Limb (tissue), 2 donors: ENCODE data around the gene MIGA1.
"Not testable (repeated sequence)": the region's sequence is repeated elsewhere in the genome, so short reads cannot be mapped to it uniquely, and the experiment has no call there.

Experiments used
- DNase-seq, 2 donors: peaks; one replicate each; pipeline ENCODE4 v3.0.0-alpha.2; 2016; ENCODE audit errors: extremely low spot score in 2 of 2

Gene MIGA1

GRCh38 chr1:77797991-77798390 lies 18.5 kb downstream of the MIGA1 start:
- no peak for DNase-seq

DNA sequence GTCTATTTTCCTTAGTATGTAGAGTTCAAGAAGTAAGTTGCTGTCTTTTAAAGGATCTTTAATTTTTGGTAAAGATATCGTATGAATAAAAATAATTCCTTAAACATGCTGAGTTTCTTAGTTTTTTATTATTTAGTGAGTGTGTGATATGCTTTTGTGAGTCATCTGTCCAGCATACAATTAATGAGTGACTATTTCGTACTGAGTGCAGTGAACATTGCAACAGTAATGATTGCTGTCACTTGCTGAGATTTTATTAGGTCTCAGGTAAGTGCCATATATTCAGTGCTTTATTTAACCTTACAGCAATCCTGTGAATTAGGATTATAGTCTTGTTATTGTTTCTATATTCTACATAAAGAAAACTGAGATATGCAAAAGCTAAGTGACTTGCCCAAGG lies 22.6 kb downstream of the MIGA1 start:
- no peak for DNase-seq

GRCh38 chr1:77803371-77803770 lies 23.9 kb downstream of the MIGA1 start:
- no peak for DNase-seq

- not testable (repeated sequence) for DNase-seq
Observed at GRCh38 chr1:77809787-77810462, 30.5 kb downstream of the MIGA1 start.

- not testable (repeated sequence) for DNase-seq
Observed at GRCh38 chr1:77811589-77811988, 32.1 kb downstream of the MIGA1 start.

DNA sequence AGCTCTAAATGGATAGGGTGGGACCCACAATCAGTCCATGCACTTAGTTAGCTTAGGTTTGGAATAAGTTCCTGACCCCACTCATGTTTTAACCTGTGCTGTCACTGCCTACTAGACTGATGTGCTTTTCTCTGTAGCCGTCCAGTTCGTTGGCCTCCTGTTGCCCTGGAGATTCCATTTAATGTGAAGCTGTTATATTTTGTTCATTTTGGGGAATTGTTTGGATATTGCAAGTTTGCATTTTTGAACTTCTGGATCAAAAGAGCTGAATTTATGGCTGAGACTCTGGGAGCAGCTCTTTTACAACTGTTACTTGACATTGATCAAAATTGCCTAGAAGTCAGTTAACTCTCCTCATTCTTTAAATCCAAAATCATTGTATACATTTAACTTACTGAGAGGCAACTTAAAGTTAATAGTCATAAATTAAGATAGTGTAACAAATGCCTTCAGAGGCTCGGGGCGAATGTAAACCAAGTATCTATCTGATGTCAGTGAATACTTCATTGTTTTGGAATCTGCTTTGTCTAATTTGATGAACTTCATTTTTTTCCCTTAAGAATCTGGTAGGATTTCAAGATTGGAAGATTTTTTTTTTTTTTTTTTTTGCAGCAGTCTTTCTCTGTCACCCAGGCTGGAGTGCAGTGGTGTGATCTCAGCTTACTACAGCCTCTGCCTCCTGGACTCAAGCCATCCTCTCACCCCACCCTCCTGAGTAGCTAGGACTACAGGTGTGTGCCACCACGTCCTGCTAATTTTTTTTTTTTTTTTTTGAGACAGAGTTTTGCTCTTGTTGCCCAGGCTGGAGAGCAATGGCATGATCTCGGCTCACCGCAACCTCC lies 38.1 kb downstream of the MIGA1 start:
- no peak for DNase-seq

- no peak for DNase-seq
Observed at GRCh38 chr1:77820121-77820520, 40.7 kb downstream of the MIGA1 start.

GRCh38 chr1:77824079-77824478 lies 44.6 kb downstream of the MIGA1 start:
- no peak for DNase-seq

DNA sequence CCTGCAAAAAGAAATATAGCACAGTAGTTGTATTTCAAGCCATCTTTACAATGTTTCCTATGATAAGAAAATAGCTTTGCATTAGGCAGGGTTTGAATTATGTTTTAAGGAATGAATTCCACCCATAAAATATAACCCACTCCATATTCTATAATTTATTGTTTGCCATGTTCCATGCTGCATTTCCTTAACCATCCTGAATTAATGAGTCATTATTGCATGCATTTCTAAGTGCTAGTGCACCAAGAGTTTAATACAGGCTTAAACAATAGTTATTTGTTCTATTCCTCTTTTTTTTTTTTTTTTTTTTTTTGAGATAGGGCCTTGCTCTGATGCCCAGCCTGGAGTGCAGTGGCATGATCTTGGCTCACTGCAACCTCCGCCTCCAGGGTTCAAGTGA lies 45.2 kb downstream of the MIGA1 start:
- DNase-seq: no peak

DNA sequence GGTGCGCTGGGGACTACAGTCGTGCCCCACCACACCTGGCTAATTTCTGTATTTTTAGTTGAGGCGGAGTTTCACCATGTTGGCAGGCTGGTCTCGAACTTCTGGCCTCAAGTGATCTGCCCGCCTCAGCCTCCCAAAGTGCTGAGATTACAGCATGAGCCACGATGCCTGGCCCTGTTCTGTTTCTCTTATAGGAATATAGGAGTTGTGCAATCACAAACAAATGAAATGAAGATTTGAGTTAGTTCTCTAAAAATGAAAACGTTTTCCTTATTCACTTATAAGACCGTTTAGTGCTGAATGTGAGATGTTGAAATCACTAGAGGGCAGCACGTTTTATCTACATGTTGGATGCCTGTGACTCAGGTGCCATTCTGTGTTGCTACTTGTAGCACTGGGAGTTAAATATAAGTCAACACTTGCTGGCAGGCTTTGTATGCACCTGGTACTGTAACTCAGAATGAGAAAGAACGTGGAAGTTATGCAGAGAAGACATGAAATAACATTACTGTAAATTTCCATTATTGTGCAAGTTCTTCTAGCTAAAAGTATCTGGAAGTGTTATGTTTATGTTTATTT lies 45.8 kb downstream of the MIGA1 start:
- peak in 1 of 2 donors; percentile 58 for DNase-seq

- not testable (repeated sequence) for DNase-seq
Observed at GRCh38 chr1:77826851-77827250, 47.4 kb downstream of the MIGA1 start.

GRCh38 chr1:77828098-77828497 lies 48.6 kb downstream of the MIGA1 start:
- no peak for DNase-seq

DNA sequence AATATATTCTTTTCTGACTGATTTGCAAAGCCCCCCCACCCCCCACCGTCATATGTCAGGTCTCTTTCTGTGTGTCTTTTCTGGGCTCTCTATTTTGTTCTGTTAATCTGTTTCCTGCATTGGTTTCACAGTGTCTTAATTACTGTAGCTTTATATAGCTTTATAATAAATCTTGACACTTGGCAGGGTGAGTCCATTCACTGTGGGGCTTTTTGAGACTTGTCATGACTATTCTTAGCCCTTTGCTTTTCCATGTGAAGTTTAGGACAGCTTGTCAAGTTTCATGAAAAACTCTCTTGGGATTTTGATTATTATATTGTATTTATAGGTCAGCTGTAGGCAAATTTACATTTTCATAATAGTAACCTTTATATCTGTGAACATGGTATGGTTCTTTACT lies 50.4 kb downstream of the MIGA1 start:
- DNase-seq: no peak

DNA sequence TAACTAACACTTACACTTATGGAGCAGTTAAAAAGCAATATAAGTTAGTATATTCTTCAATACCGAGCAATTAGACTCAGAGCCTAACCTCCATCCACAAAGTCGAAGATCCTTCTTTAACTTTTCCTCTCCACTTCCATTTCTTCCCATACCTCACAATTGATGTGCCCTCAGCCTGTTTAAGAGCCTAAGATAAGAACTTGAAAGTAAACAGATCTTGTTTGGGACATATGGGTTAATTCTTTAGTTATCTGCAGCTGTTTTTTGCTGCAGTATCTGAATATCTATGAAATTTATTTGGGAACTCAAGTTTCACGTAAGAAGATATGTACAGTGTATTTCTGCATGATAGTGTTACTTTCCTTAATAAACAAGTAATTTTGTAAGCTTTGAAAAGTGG lies 51.5 kb downstream of the MIGA1 start:
- DNase-seq: no peak

GRCh38 chr1:77831566-77831965 lies 52.1 kb downstream of the MIGA1 start:
- DNase-seq: no peak

GRCh38 chr1:77831976-77832711 lies 52.7 kb downstream of the MIGA1 start:
- peak in 1 of 2 donors; percentile 55 for DNase-seq

DNA sequence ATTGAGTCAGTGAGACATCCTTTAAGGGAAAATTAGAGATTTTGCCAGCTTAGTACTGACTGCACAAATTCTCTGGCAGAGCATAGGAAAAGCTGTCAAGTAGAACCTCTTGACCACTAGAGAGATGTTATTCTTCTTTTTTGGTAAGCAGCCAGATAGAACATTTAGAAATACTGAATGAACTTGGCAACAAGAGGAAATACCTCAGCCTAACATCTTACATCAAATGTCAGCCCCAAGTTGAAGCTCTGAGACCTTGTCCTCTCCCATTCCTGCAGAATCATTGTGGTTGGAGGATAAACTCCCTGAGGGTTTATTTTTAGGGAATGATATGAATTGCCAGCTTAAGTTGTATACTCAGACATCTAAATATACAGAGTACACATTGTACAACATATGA lies 53.5 kb downstream of the MIGA1 start:
- peak in 1 of 2 donors; percentile 78 for DNase-seq

DNA sequence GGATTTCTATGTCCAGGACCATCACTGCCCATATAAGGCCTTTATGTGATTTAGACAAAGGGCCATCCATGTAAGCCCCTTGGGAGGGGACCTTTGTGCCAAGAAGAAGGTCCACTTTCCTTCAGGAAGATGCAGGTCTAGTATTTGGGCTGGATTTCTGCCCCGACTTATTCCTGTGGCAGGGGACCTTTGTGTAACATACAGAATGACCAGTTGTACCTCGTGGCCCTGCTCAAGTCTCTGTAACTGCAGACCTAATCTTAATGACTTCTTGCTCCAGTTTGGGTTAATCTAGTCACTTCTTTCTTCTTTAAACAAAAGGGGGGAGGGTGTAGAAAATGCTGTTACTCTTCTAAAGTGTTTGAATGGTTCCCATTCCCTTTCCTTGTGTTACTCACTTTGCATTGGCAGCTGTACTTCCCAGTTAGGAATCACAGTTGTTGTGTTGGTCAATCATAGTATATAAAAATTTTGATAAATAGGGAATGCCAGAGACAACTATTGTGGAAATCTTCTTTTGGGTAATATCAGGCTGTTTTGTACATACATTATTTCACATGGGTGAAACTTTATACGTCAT lies 54.2 kb downstream of the MIGA1 start:
- no peak for DNase-seq

DNA sequence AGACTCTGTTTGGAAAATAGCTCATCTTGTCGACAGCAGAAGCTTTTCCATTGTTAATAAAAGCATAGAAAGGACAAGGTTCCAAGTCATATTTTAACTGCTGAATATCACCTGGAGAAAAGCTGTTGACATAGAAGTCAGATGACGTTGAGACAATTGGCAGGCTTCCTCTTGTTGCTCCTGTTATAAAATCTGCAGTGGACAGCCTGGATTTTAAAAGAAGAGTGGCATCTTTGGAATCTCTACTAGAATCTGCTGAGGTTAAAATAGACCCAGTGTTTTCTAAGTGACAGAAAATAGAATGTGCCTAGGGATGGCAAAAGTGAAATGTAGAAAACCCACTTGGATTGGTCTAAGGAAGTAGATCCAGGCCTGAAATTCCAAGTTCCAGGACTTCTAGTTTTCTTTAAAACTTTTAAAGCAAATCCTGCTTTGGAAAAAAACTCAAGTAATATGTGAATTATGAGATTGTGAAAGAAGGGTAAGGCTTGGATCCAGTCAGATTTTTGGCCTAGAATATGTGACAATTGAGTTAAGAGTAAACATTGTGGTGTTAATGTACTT lies 55.4 kb downstream of the MIGA1 start:
- peak in 1 of 2 donors; percentile 71 for DNase-seq

GRCh38 chr1:77841574-77841973 lies 62.1 kb downstream of the MIGA1 start:
- DNase-seq: no peak

- DNase-seq: peak in 1 of 2 donors; percentile 28
Observed at GRCh38 chr1:77845951-77846350, 66.5 kb downstream of the MIGA1 start.
